K562 (cell line): Measurements from ENCODE around the gene MEIS2. TPM values are rescaled to one million over a fixed set of nuclear protein-coding genes. Genes with fewer than 3 reads are reported as not detected.

ENCODE experiments used
- ATAC-seq: fragments of 200-7000 bp; cut with Tn5 transposase; 3 replicates; pipeline ENCODE4 v1.9.1; 2020; ENCODE audit warnings: moderate library complexity
- BruUV-seq: library from RNA; stranded (reverse); fragments of 400-500 nt; replicated peaks from 2 replicates; lab custom pipeline; 2021; lab: Mats Ljungman, UMichigan
- CTCF ChIA-PET: fragments of 300-600 bp; formaldehyde crosslinking; extraction: SDS; loops from one replicate; lab custom pipeline; 2021; ENCODE audit warnings: low intra/inter-chr PET ratio; lab: Yijun Ruan, JAX
- POLR2A ChIA-PET: fragments of 300-600, 350-650 bp; sonication (Branson Sonifier 250); formaldehyde crosslinking; extraction: SDS; loops from one replicate; lab custom pipeline; 2021; ENCODE audit warnings: antibody characterized with exemption, inconsistent platforms; lab: Yijun Ruan, JAX
- DNase-seq, 4 experiments: peaks; one replicate each; pipeline versions ENCODE4 v3.0.0 to v3.0.0-alpha.2; 2011 to 2018; ENCODE audit warnings: low spot score in 3 of 4, mixed read lengths in 3 of 4; ENCODE audit errors: extremely low read depth in 1 of 4
- FAIRE-seq: peaks from 2 replicates; lab custom pipeline; 2011; peaks lifted over from hg19 to GRCh38; lab: Jason Lieb, UNC
- H2AFZ ChIP-seq: 2 replicates; pipeline ENCODE4 v1.6.0; 2011; ENCODE audit warnings: low read depth, low read length, control low read depth, inconsistent platforms
- H3K27ac ChIP-seq: fragments of 200-600 bp; 3 replicates; pipeline ENCODE4 v1.8.0; 2011; ENCODE audit warnings: low read depth, mild to moderate bottlenecking, control low read depth, inconsistent platforms, low read length, moderate library complexity, mixed read lengths; ENCODE audit errors: extremely low read depth
- H3K27me3 ChIP-seq, 2 experiments: fragments of 300-600 bp in 1 of 2; 2 replicates in 1 of 2; 3 replicates in 1 of 2; pipeline versions ENCODE4 v1.6.0 to v1.8.0; 2011; ENCODE audit warnings: inconsistent platforms in 2 of 2, low read length in 2 of 2, mild to moderate bottlenecking in 1 of 2, mixed read lengths in 1 of 2, moderate library complexity in 1 of 2; ENCODE audit not compliant: control insufficient read depth in 2 of 2, insufficient read depth in 2 of 2
- H3K36me3 ChIP-seq: fragments of 300-600 bp; 3 replicates; pipeline ENCODE4 v1.8.0; 2011; ENCODE audit warnings: mild to moderate bottlenecking, low read length, inconsistent platforms; ENCODE audit not compliant: control insufficient read depth, insufficient read depth
- H3K4me1 ChIP-seq, 2 experiments: fragments of 200-600 bp in 1 of 2; replicated peaks in 1 of 2; 2 replicates in 1 of 2; 3 replicates in 1 of 2; pipeline versions ENCODE4 v1.5.1 to v1.8.0; 2011; ENCODE audit warnings: inconsistent platforms in 2 of 2, low read length in 2 of 2, mild to moderate bottlenecking in 1 of 2, mixed read lengths in 1 of 2, moderate library complexity in 1 of 2; ENCODE audit not compliant: control insufficient read depth in 2 of 2, insufficient read depth in 2 of 2
- H3K4me2 ChIP-seq: 2 replicates; pipeline ENCODE4 v1.6.1; 2011; ENCODE audit warnings: low read length, control low read depth, inconsistent platforms, mixed read lengths; ENCODE audit not compliant: insufficient read depth
- H3K4me3 ChIP-seq: fragments of 200-600 bp; sonication (generic), shearing (Covaris generic); 2 replicates; pipeline ENCODE4 v1.5.1; 2016; ENCODE audit warnings: control low read depth, inconsistent platforms
- H3K79me2 ChIP-seq: fragments of 200-600 bp; 3 replicates; pipeline ENCODE4 v1.8.0; 2011; ENCODE audit warnings: low read length, inconsistent platforms; ENCODE audit not compliant: control insufficient read depth, insufficient read depth
- H3K9ac ChIP-seq, 2 experiments: 2 replicates each; pipeline versions ENCODE4 v1.6.0 to v1.6.1; 2011; ENCODE audit warnings: low read depth in 2 of 2, low read length in 2 of 2, control low read depth in 1 of 2, inconsistent platforms in 1 of 2, mild to moderate bottlenecking in 1 of 2, mixed read lengths in 1 of 2; ENCODE audit not compliant: insufficient read depth in 1 of 2
- H3K9me1 ChIP-seq: one replicate; pipeline ENCODE4 v1.6.0; 2011; ENCODE audit warnings: inconsistent platforms, mild to moderate bottlenecking, low read length, moderate library complexity; ENCODE audit not compliant: control insufficient read depth, insufficient read depth
- H3K9me3 ChIP-seq: replicated peaks from 2 replicates; pipeline ENCODE4 v1.5.1; 2011; ENCODE audit warnings: low read depth, low read length, inconsistent platforms; ENCODE audit not compliant: control insufficient read depth, insufficient read depth
- H4K20me1 ChIP-seq: replicated peaks from 2 replicates; pipeline ENCODE4 v1.6.1; 2011; ENCODE audit warnings: low read length, inconsistent platforms, mixed read lengths; ENCODE audit not compliant: control insufficient read depth, insufficient read depth
- IRF1 ChIP-seq: sonication (generic); formaldehyde crosslinking; IDR thresholded peaks from 2 replicates; pipeline ENCODE4 v1.8.0; 2022; ENCODE audit warnings: missing genetic modification reagents, mild to moderate bottlenecking, borderline replicate concordance
- MEF2D ChIP-seq: conservative IDR thresholded peaks from 2 replicates; pipeline ENCODE4 v1.6.1; 2016; ENCODE audit warnings: low read depth, missing genetic modification characterization, missing compliant biosample characterization
- NFIC ChIP-seq: fragments of 450-650 bp; IDR thresholded peaks from 2 replicates; pipeline ENCODE4 v1.6.1; 2017; ENCODE audit warnings: mild to moderate bottlenecking, inconsistent platforms
- NFXL1 ChIP-seq: fragments of 450-650 bp; formaldehyde crosslinking; IDR thresholded peaks from 2 replicates; pipeline ENCODE4 v1.4.0; 2021; ENCODE audit warnings: mild to moderate bottlenecking
- NONO ChIP-seq, 2 experiments: fragments of 200-400 bp in 1 of 2; fragments of 450-650 bp in 1 of 2; formaldehyde crosslinking in 1 of 2; IDR thresholded peaks; 2 replicates each; pipeline ENCODE4 v1.6.1; 2017; ENCODE audit warnings: low read depth in 2 of 2, mild to moderate bottlenecking in 2 of 2, moderate library complexity in 2 of 2, low read length in 1 of 2
- PBX2 ChIP-seq, 2 experiments: IDR thresholded peaks in 1 of 2; conservative IDR thresholded peaks in 1 of 2; 2 replicates each; pipeline ENCODE4 v1.6.1; 2016; ENCODE audit warnings: low read depth in 2 of 2, mild to moderate bottlenecking in 1 of 2, missing compliant biosample characterization in 1 of 2, missing genetic modification characterization in 1 of 2, moderate library complexity in 1 of 2
- TAF1 ChIP-seq: IDR thresholded peaks from 2 replicates; pipeline ENCODE4 v1.6.1; 2011; ENCODE audit warnings: mild to moderate bottlenecking, low read length, moderate library complexity; ENCODE audit not compliant: insufficient read depth, control insufficient read depth, severe bottlenecking; ENCODE audit errors: extremely low read depth
- ZBTB2 ChIP-seq: fragments of 450-650 bp; IDR thresholded peaks from 2 replicates; pipeline ENCODE4 v1.6.1; 2016; ENCODE audit warnings: antibody characterized with exemption
- ZNF347 ChIP-seq: fragments of 450-650 bp; formaldehyde crosslinking; IDR thresholded peaks from 2 replicates; pipeline ENCODE4 v1.4.0; 2020; ENCODE audit warnings: low read depth, mild to moderate bottlenecking, moderate library complexity
- ZNF583 ChIP-seq: fragments of 250-450 bp; sonication (Bioruptor Pico); IDR thresholded peaks from 2 replicates; pipeline ENCODE4 v1.4.0; 2020
- WGBS: fragments of 100-300 bp; shearing (Covaris generic); methylation state at CpG from one replicate; pipeline ENCODE4 v1.1.6; 2016; ENCODE audit warnings: low coverage, mixed read lengths; ENCODE audit not compliant: insufficient coverage; ENCODE audit errors: missing lambda C conversion rate; 5-methylcytosine and 5-hydroxymethylcytosine counted together
- in situ Hi-C: fragments of 300-500 bp; cut with MboI; formaldehyde crosslinking; loops from 4 replicates; pipeline ENCODE4 v1.15.0; 2018; ENCODE audit warnings: inconsistent platforms, mixed read lengths
- intact Hi-C: fragments of 100-400 bp; cut with micrococcal nuclease; formaldehyde crosslinking; loops from 2 replicates; pipeline ENCODE4 v1.14.2; 2022
- polyA plus RNA-seq, 8 experiments: library from polyadenylated mRNA; depleted of rRNA in 4 of 8; stranded (reverse) in 5 of 8; unstranded in 3 of 8; fragments of >200 nt; fragmentation: Nextera tagmentation in 2 of 8; fragmentation: Illumina TruSeq in 1 of 8; extraction: Ambion mirVana in 2 of 8; extraction: Trizol in 1 of 8; gene quantifications; 2 replicates each; pipeline versions ENCODE4 v1.2.1 to v1.2.3, GENCODE V29; 2011 to 2014; ENCODE audit warnings: inconsistent platforms in 1 of 8, missing spikeins in 1 of 8
- total RNA-seq, 7 experiments: library from RNA; depleted of rRNA in 6 of 7; stranded (reverse); fragments of >200 nt in 6 of 7; fragmentation: Illumina TruSeq in 2 of 7; extraction: Trizol in 2 of 7; gene quantifications; 2 replicates each; pipeline versions ENCODE4 v1.2.1 to v1.2.3, GENCODE V29; 2011 to 2021; ENCODE audit warnings: low replicate concordance in 1 of 7
- TF ChIP-seq, protein P1 (sequence below): fragments of 200-800 bp; sonication (Bioruptor generic); IDR thresholded peaks from 2 replicates; pipeline ENCODE4 v1.6.1; 2017; ENCODE audit warnings: missing genetic modification characterization, missing compliant biosample characterization

The MEIS2 gene
- total and polyA plus RNA-seq, 9 of the 15 experiments (the other 6 are each of a cell fraction or from before 2014, with no cell fraction given) = 7.5 to 64.2 (median 22.3) TPM

DNA sequence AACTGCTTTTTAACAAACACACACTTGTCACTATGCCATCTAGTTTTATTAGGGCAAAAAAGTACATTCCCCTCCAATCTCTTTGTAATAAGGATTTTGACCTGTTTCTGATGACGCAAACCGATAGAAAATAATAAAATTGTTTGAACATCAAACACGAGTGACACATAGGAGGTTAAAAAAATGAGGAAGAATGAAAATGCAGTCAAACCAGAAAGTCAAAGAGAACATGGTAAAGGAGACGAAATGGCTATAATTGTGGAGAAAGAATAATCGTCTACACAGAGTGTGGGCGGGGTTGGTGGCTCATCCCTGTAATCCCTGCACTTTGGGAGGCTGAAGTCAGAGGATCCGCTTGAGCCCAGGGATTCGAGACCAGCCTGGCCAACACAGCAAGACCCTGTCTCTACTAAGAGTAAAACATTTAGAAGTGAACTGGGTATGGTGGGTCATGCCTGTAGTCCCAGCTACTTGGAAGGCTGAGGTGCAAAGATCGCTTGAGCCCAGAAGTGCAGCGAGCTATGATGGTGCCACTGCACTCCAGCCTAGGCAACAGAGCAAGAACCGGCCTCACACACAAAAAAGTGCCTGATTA lies 83.2 kb downstream of the MEIS2 start (continued):
- TF ChIP-seq IRF1 (CRISPR knock-in tag) (no peak), ZNF583 (CRISPR knock-in tag) (no peak), NONO (IDR thresholded peaks at IDR 0.05; ENCODE audit: low read depth in 2 of 2, low read length in 1 of 2) (no peak), ZNF347 (CRISPR knock-in tag) (no peak), NFXL1 (CRISPR knock-in tag) (no peak)
- TF ChIP-seq, all 486 proteins: peak for 0

- Histone ChIP-seq H3K27ac (no peak overlapping the region), H2AFZ (no peak overlapping the region), H3K9me1 (no peaks in the 10 kb centered on the region), H3K36me3 (peaks cover 16% of the 10 kb centered on the region), H3K9ac (no peak overlapping the region), H3K9me3 (no peaks in the 10 kb centered on the region), H3K4me1 (peaks cover 0 to 26% of the 10 kb centered on the region in 2 experiments; a peak in 4 of 5 replicates), H3K27me3 (no peaks in the 10 kb centered on the region), H4K20me1 (no peaks in the 10 kb centered on the region), H3K79me2 (peaks cover 12% of the 10 kb centered on the region), H3K4me3 (no peak overlapping the region), H3K4me2 (no peak overlapping the region)
- DNase-seq = no peak
- ChIA-PET POLR2A (interaction anchor here (0.6 to 1.3 kb wide), 4 partner anchors 9 to 1364 kb away, joined by 3 to 5 read pairs (median 4); no protein-coding TSS in a partner anchor), CTCF (no interaction called here)
- WGBS = 81% methylated on average over 7 of the region's 7 CpGs
- intact Hi-C loops = no loop called here
- BruUV-seq = no TSS peak
- ATAC-seq = no peak
- FAIRE-seq = no peak
- in situ Hi-C loops = no loop called here
- TF ChIP-seq, protein P1, sequence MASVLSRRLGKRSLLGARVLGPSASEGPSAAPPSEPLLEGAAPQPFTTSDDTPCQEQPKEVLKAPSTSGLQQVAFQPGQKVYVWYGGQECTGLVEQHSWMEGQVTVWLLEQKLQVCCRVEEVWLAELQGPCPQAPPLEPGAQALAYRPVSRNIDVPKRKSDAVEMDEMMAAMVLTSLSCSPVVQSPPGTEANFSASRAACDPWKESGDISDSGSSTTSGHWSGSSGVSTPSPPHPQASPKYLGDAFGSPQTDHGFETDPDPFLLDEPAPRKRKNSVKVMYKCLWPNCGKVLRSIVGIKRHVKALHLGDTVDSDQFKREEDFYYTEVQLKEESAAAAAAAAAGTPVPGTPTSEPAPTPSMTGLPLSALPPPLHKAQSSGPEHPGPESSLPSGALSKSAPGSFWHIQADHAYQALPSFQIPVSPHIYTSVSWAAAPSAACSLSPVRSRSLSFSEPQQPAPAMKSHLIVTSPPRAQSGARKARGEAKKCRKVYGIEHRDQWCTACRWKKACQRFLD = no peak
- TF ChIP-seq NFIC (no peak), PBX2 (CRISPR knock-in tag; IDR thresholded peaks at IDR 0.05; ENCODE audit: low read depth) (no peak), PBX2 (tag; conservative IDR thresholded peaks at IDR 0.05; ENCODE audit: low read depth) (peak; percentile 44; the same call in 1 of the 2 replicates), TAF1 (no peak), ZBTB2 (no peak), MEF2D (tag) (no peak)
Observed at GRCh38 chr15:37016231-37016630, 84.1 kb downstream of the MEIS2 start.
